Ovary (tissue), 9 donors: ENCODE results near the gene TOB2. TPM values are rescaled to one million over a fixed set of nuclear protein-coding genes. Genes with fewer than 3 reads are reported as not detected.

Source experiments
- DNase-seq, 5 donors: peaks; one replicate each; pipeline ENCODE4 v3.0.0-alpha.2; 2019 to 2020
- H3K27ac ChIP-seq, 2 donors: fragments of 200-600 bp; one replicate each; pipeline versions ENCODE4 v1.5.1 to v1.8.0; 2019 to 2022
- H3K27me3 ChIP-seq: fragments of 200-600 bp; one replicate; pipeline ENCODE4 v1.8.0; 2022
- H3K36me3 ChIP-seq: fragments of 200-600 bp; sonication (generic); one replicate; pipeline ENCODE4 v1.5.1; 2019
- H3K4me1 ChIP-seq: one replicate; pipeline ENCODE4 v1.8.1; 2013; ENCODE audit warnings: mild to moderate bottlenecking, moderate library complexity; ENCODE audit not compliant: insufficient read depth
- H3K4me3 ChIP-seq: fragments of 200-600 bp; sonication (generic); one replicate; pipeline ENCODE4 v1.5.1; 2017
- H3K9me3 ChIP-seq, 2 donors: fragments of 200-600 bp in 1 of 2; sonication (generic) in 1 of 2; one replicate each; pipeline versions ENCODE4 v1.5.1 to v1.8.1; 2013 to 2019; ENCODE audit warnings: mild to moderate bottlenecking in 1 of 2, moderate library complexity in 1 of 2
- EP300 ChIP-seq: sonication (generic); formaldehyde crosslinking; IDR thresholded peaks from one replicate; pipeline ENCODE4 v1.6.1; 2017; ENCODE audit warnings: antibody characterized with exemption
- POLR2A ChIP-seq: fragments of 450-650 bp; IDR thresholded peaks from one replicate; pipeline ENCODE4 v1.6.1; 2017; ENCODE audit warnings: antibody characterized with exemption, mild to moderate bottlenecking, moderate library complexity
- WGBS, 3 donors: extraction: QIAGEN DNeasy Blood & Tissue Kit in 1 of 3; methylation state at CpG; one replicate each; pipeline versions ENCODE4 v1.1.5 to v1.1.7; 2013 to 2017; 5-methylcytosine and 5-hydroxymethylcytosine counted together
- intact Hi-C, 4 donors: fragments of 100-400 bp; cut with DNase I; formaldehyde crosslinking; loops; one replicate each; pipeline versions ENCODE4 v1.11.0 to v1.15.1; 2022 to 2023
- polyA plus RNA-seq, 2 donors: library from polyadenylated mRNA; stranded (reverse); fragments of 200-250 nt in 1 of 2; fragments of 350-450 nt in 1 of 2; fragmentation: Illumina TruSeq in 1 of 2; extraction: RNeasy Lipid Tissue Mini Kit (QIAGEN cat#74804) in 1 of 2; gene quantifications; one replicate each; pipeline ENCODE4 v1.2.3, GENCODE V29; 2013 to 2014
- total RNA-seq, 7 donors: library from RNA; depleted of rRNA in 2 of 7; stranded (reverse); fragments of >200 nt in 2 of 7; fragmentation: NEBNext Ultra II Directional in 3 of 7; extraction: Animal tissue kit (Norgen Biotek cat#: 25700) in 3 of 7; gene quantifications; one replicate each; pipeline versions ENCODE4 v1.1.0 to v1.2.4, GENCODE V29; 2016 to 2023
- TF ChIP-seq, protein P1 (sequence below), 3 donors: fragments of 450-650 bp in 2 of 3; fragments of 200-600 bp in 1 of 3; IDR thresholded peaks; one replicate each; pipeline versions ENCODE4 v1.5.1 to v1.8.0; 2016 to 2022; ENCODE audit warnings: antibody characterized with exemption in 3 of 3, mild to moderate bottlenecking in 1 of 3
- donor health status: DM: no; HTN: no; CAD: no; lungs with moderate emphysema.
- donor health status: DM: no; HTN: no; CAD: no.
- donor health status: Bipolar disorder and iron deficiency.
- donor health status: DM: yes; HTN: yes; CAD: no.
- donor health status: DM: no; HTN: no; CAD: no.
- donor health status: DM: yes; HTN: yes; CAD: no.

The TOB2 gene
- total and polyA plus RNA-seq, 9 donors = 22.8 to 110 (median 57.7) TPM

DNA sequence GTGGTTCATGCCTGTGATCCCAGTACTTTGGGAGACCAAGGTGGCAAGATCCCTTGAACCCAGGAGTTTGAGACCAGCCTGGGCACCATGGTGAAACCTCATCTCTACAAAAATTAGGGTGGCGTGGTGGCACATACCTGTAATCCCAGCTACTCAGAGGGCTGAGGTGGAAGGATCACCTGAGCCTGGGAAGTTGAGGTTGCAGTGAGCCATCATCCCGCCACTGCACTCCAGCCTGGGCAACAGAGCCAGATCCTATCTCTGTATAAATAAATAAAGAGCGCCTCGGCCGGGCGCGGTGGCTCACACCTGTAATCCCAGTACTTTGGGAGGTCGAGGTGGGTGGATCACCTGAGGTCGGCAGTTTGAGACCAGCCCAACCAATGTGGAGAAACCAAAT is 27.9 kb downstream of the TOB2 start:
- no peaks in the 10 kb centered on the region for H3K36me3 ChIP-seq
- no peaks in the 10 kb centered on the region for H3K27me3 ChIP-seq
- TF ChIP-seq POLR2A (no peak), EP300 (no peak)
- TF ChIP-seq, protein P1, sequence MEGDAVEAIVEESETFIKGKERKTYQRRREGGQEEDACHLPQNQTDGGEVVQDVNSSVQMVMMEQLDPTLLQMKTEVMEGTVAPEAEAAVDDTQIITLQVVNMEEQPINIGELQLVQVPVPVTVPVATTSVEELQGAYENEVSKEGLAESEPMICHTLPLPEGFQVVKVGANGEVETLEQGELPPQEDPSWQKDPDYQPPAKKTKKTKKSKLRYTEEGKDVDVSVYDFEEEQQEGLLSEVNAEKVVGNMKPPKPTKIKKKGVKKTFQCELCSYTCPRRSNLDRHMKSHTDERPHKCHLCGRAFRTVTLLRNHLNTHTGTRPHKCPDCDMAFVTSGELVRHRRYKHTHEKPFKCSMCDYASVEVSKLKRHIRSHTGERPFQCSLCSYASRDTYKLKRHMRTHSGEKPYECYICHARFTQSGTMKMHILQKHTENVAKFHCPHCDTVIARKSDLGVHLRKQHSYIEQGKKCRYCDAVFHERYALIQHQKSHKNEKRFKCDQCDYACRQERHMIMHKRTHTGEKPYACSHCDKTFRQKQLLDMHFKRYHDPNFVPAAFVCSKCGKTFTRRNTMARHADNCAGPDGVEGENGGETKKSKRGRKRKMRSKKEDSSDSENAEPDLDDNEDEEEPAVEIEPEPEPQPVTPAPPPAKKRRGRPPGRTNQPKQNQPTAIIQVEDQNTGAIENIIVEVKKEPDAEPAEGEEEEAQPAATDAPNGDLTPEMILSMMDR (IDR thresholded peaks at IDR 0.05) = no peak
- WGBS, 3 donors = 91 to 97% (median 93%) methylated on average over 9 of the region's 9 CpGs
- no peak overlapping the region for H3K4me3 ChIP-seq
- H3K27ac ChIP-seq = peak overlapping the region in 1 of 2 donors; percentile 51
- intact Hi-C loops = no loop called here
- no peak for DNase-seq
- no peaks in the 10 kb centered on the region for H3K9me3 ChIP-seq
- H3K4me1 ChIP-seq = peaks cover 19% of the 10 kb centered on the region

DNA sequence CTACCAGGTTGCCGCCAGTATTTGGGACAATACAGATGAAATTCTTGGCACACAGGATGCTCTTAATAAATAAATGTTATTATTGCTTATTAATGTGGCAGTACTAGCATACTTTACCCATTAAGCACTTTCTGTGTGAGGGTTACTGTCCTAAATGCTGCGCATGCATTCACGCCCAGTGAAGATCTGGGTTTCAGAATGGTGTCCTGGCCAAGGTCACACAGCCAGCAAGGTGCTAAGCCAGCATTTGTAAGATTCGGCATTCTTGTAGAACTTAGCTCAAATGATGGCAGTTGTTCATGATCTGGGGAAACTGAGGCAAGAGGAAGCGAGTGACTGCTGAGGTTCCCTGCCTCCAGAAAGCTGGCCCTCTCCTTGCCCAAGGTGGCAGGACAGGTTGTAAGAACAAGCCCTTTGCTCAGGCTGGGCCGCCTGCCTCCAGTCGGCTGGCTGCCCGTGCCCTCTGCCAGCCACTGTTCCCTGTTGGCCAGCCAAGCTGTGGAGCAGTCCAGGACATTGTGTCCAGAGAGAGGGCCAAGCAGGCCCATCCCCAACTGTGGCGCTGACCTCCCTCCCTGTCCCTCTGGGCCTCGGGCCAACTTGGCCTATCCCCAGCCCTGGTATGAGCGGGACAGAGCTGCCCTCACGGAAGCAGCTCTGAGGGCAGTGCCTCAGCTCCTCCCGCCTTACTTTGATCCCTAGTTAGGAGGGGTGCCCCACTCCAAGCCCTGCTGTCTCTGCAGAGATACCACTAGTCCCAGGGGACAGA is 28.8 kb downstream of the TOB2 start:
- peak overlapping the region; percentile 38 to 51 for H3K27ac ChIP-seq
- H3K4me1 ChIP-seq = peaks cover 19% of the 10 kb centered on the region
- WGBS, 3 donors = 58 to 66% (median 65%) methylated on average over 13 of the region's 13 CpGs
- TF ChIP-seq POLR2A = no peak
- no peak for TF ChIP-seq EP300
- TF ChIP-seq, protein P1 (IDR thresholded peaks at IDR 0.05) = no peak
- H3K9me3 ChIP-seq = no peaks in the 10 kb centered on the region
- DNase-seq = peak; percentile 57 to 84 (median 73)
- no peak overlapping the region for H3K4me3 ChIP-seq
- intact Hi-C loops = no loop called here
- H3K27me3 ChIP-seq = no peaks in the 10 kb centered on the region
- no peaks in the 10 kb centered on the region for H3K36me3 ChIP-seq

DNA sequence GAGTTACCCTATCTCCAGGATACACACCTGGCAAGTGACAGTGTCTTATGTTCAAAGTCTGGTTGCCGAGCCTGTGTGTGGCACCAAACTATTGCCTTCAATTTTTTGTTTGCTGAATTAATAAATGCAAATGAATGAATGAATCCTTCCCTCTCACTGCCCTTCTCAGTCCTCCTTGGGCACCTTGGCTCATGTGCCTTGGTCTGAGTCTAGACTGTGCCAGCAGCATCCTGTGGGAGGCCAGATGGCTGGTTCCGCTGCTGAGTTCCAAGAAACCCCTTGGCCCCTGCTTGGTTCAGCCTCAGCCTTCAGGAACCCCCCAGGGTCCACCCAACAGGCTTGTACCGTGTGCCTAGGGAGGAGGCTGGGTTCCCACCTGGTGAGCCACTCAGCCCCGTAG is 31.0 kb downstream of the TOB2 start:
- no peaks in the 10 kb centered on the region for H3K36me3 ChIP-seq
- H3K27ac ChIP-seq = peak overlapping the region in 1 of 2 donors; percentile 50
- no peaks in the 10 kb centered on the region for H3K9me3 ChIP-seq
- H3K27me3 ChIP-seq = no peaks in the 10 kb centered on the region
- no peak for DNase-seq
- no peak overlapping the region for H3K4me3 ChIP-seq
- TF ChIP-seq POLR2A (no peak), EP300 (no peak)
- TF ChIP-seq, protein P1 (IDR thresholded peaks at IDR 0.05) = no peak
- peaks cover 26% of the 10 kb centered on the region for H3K4me1 ChIP-seq
- intact Hi-C loops = no loop called here
- 89 to 96% (median 91%) methylated on average over 4 of the region's 4 CpGs for WGBS, 3 donors

DNA sequence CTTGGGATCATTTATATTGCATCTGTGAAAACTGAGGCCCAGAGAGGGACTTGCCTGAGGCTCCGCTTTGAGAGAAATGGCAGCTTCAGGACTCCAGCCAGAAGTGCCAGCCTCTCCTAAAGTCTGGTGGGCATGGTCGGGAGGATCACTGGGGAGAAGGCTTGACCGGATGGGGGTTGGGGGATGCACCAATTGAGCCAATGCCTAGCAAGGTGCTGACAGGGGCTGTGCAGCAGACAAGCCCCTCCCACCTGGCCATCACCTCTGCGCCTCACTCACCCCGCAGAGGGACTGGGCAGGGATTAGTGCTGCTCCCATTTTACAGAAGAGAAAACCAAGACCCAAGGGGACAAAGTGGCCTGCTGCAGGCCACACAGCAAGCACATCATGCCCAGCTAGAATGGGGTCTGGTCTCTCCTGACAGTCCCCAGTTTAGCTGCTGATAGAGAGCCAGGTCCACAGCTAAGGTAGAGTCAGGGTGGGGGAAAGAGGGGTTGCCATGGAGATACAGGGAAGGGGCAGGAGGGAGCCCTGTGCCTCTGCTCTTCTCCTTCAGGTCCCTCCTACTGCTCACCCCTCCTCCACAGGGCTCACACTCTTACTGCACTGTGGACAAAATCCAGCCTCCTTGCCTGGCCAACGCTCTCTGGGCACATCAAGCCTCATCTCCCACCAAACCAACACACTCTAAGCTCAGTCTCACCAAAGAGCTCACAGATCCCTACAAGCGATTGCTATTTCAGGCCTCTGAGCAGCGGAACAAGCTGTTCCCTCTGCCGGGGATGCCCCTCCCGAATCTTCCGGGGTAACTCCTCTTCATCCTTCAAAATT is 35.4 kb downstream of the TOB2 start:
- Histone ChIP-seq H3K27me3 (no peaks in the 10 kb centered on the region), H3K4me3 (no peak overlapping the region), H3K9me3 (no peaks in the 10 kb centered on the region), H3K4me1 (peaks cover 18% of the 10 kb centered on the region), H3K36me3 (no peaks in the 10 kb centered on the region), H3K27ac (peak overlapping the region; percentile 43 to 99)
- intact Hi-C loops = no loop called here
- WGBS, 3 donors = 49 to 57% (median 53%) methylated on average over 11 of the region's 11 CpGs
- TF ChIP-seq EP300 (no peak), POLR2A (no peak)
- TF ChIP-seq, protein P1 (IDR thresholded peaks at IDR 0.05) = no peak
- DNase-seq = peak in 4 of 5 donors; percentile 36 to 66 (median 58)
